Body of pancreas (tissue), 4 donors: ENCODE data around the gene UEVLD.

Source experiments
- POLR2A ChIP-seq, 3 donors: fragments of 450-650 bp; IDR thresholded peaks; one replicate each; pipeline ENCODE4 v1.6.1; 2016; ENCODE audit warnings: antibody characterized with exemption in 3 of 3, mild to moderate bottlenecking in 2 of 3
- TF ChIP-seq, protein P1 (sequence below), 7 experiments: fragments of 450-650 bp in 4 of 7; fragments of 200-600 bp in 3 of 7; sonication (generic) in 3 of 7; IDR thresholded peaks; one replicate each; pipeline ENCODE4 v1.5.1; 2016 to 2019; ENCODE audit warnings: antibody characterized with exemption in 7 of 7

DNA sequence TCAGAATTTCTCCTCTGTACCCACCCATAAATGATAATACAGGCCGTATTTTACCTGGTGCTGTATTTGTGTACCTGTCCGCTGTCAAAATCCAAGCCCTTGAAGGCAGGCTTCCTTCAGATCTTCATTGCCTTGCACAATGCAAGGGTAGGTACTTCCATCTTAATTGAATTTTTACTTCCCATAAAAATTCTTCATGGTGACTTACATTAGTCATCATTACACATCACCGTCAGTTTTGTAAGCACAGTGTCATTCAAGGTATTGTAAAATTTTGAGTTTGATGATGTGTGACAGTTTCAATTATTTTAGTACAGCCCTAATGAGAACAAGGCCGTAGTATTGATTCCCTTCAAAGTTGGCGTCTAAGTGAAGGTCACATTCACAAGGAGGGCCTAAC, 61.0 kb downstream of the UEVLD start:
- TF ChIP-seq, protein P1, sequence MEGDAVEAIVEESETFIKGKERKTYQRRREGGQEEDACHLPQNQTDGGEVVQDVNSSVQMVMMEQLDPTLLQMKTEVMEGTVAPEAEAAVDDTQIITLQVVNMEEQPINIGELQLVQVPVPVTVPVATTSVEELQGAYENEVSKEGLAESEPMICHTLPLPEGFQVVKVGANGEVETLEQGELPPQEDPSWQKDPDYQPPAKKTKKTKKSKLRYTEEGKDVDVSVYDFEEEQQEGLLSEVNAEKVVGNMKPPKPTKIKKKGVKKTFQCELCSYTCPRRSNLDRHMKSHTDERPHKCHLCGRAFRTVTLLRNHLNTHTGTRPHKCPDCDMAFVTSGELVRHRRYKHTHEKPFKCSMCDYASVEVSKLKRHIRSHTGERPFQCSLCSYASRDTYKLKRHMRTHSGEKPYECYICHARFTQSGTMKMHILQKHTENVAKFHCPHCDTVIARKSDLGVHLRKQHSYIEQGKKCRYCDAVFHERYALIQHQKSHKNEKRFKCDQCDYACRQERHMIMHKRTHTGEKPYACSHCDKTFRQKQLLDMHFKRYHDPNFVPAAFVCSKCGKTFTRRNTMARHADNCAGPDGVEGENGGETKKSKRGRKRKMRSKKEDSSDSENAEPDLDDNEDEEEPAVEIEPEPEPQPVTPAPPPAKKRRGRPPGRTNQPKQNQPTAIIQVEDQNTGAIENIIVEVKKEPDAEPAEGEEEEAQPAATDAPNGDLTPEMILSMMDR (IDR thresholded peaks at IDR 0.05), result no peak
- no peak for TF ChIP-seq POLR2A (IDR thresholded peaks at IDR 0.05)
